Kidney epithelial cell (primary cell): Measurements from ENCODE around the gene UMAD1. TPM values are rescaled to one million over a fixed set of nuclear protein-coding genes. Genes with fewer than 3 reads are reported as not detected.

Source experiments
- DNase-seq: peaks from one replicate; pipeline ENCODE4 v3.0.0-alpha.2; 2010; ENCODE audit warnings: low read depth
- H3K27me3 ChIP-seq: 2 replicates; pipeline ENCODE4 v1.6.0; 2011; ENCODE audit warnings: low read length; ENCODE audit not compliant: control insufficient read depth, insufficient read depth
- H3K36me3 ChIP-seq: 2 replicates; pipeline ENCODE4 v1.5.1; 2011; ENCODE audit warnings: low read length; ENCODE audit not compliant: control insufficient read depth, insufficient read depth
- H3K4me3 ChIP-seq: 2 replicates; pipeline ENCODE4 v1.5.1; 2011; ENCODE audit warnings: low read depth, mild to moderate bottlenecking, control low read depth, low read length
- CTCF ChIP-seq: IDR thresholded peaks from 2 replicates; pipeline ENCODE4 v1.5.1; 2011; ENCODE audit warnings: mild to moderate bottlenecking, moderate library complexity, low read length, control low read depth, inconsistent platforms; ENCODE audit not compliant: insufficient read depth, poor library complexity, severe bottlenecking
- total RNA-seq: library from RNA; depleted of rRNA; stranded (reverse); fragments of >200 nt; gene quantifications from 2 replicates; pipeline ENCODE4 v1.2.3, GENCODE V29; 2015

UMAD1 gene
- total RNA-seq, 1 donor from 2014 or later: 10.7 TPM

GRCh38 chr7:7737674-7738073 is 97.1 kb downstream of the UMAD1 start:
- no peaks in the 10 kb centered on the region for H3K27me3 ChIP-seq
- no peak for TF ChIP-seq CTCF
- H3K36me3 ChIP-seq: no peaks in the 10 kb centered on the region
- no peak overlapping the region for H3K4me3 ChIP-seq
- DNase-seq: no peak

DNA sequence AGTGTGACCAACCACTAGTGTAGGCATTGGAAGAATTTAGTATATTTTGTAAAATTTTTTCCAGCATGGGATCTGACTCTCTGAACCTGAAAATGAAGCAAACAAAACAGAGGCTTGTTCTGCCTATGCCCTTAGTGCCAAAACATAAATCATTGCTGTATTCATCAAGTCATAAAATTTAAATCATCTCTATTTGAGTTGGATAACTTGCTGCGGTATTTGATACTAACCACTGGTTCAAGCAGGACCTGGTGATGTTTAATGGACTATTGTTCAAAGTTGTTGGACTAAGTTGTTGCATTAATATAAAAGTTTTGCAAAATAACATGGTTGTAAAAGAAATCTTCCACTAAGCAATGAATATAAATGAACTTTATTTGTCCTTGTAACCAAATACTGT is 97.6 kb downstream of the UMAD1 start:
- no peak for DNase-seq
- TF ChIP-seq CTCF: no peak
- H3K27me3 ChIP-seq: no peaks in the 10 kb centered on the region
- no peaks in the 10 kb centered on the region for H3K36me3 ChIP-seq
- no peak overlapping the region for H3K4me3 ChIP-seq

- no peak overlapping the region for H3K4me3 ChIP-seq
- H3K36me3 ChIP-seq: no peaks in the 10 kb centered on the region
- TF ChIP-seq CTCF: no peak
- no peak for DNase-seq
- H3K27me3 ChIP-seq: no peaks in the 10 kb centered on the region
Measured at GRCh38 chr7:7738622-7739021, 98.1 kb downstream of the UMAD1 start.

DNA sequence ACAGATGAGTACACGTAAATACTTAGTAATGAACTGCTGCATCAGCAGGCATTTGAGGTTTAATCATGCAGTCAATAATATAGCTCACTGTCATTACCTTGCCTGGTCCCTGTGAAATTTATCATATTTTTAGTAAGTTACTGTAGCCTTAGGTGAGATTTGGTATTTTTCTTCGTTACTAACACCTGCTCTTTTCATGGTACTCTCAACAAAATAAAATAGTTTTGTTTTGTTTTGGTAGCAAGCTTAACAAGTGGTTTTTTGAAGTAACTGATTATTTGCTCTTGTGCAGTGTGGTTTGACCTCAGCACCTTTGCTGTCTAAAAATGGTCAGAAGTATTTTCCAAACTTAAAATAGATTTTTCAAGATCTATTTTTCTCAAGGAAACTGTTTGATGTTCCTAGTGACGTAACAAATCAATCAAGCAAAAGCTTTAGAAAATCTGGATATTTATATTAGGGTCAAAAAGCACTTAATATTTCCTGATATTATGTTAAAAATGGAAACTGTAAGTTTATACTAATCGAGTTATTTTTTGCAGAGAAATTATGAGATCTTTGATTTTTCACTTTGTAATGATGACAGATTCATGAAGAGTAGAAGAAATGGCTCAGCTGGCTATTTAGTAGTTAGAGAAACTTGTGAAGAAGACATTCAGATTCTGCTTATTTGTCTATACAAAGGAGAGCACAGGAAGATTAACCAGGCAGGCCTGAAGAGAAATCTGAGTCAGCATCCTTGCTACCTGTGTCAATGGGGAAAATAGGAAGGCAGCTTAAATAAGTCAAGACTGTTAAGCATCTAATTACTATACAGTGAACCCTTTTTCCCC is 98.9 kb downstream of the UMAD1 start:
- Histone ChIP-seq H3K27me3 (no peaks in the 10 kb centered on the region), H3K36me3 (no peaks in the 10 kb centered on the region), H3K4me3 (no peak overlapping the region)
- TF ChIP-seq CTCF: no peak
- DNase-seq: no peak

GRCh38 chr7:7740037-7740355 is 99.4 kb downstream of the UMAD1 start:
- Histone ChIP-seq H3K27me3 (no peaks in the 10 kb centered on the region), H3K36me3 (no peaks in the 10 kb centered on the region), H3K4me3 (no peak overlapping the region)
- TF ChIP-seq CTCF: no peak
- no peak for DNase-seq

DNA sequence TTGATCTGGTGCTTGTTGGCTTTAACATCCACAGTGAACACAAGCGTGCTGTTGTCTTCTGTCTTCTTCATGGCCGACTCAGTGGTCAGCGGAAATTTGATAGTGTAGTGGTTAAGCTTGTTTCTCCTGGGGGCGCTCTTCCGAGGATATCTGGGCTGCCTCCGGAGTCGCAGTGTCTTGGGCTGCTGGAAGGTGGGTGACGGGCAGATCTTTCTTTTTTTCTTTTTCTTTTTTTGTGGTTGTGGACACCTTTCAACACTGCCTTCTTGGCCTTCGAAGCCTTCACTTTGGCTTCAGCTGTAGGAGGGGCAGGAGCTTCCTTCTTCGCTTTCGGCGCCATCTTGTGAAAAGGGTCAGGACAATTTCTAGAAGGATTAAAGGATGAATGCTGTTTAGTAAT is 101.7 kb downstream of the UMAD1 start:
- no peak for DNase-seq
- H3K4me3 ChIP-seq: no peak overlapping the region
- TF ChIP-seq CTCF: no peak
- H3K27me3 ChIP-seq: no peaks in the 10 kb centered on the region
- H3K36me3 ChIP-seq: no peaks in the 10 kb centered on the region
